Endothelial cell of umbilical vein (primary cell): ENCODE measurements around the gene TMEM266.

ENCODE experiments used
- EZH2 ChIP-seq: IDR thresholded peaks from 2 replicates; pipeline ENCODE4 v1.6.1; 2012; ENCODE audit warnings: borderline replicate concordance, low read depth, mild to moderate bottlenecking, moderate library complexity, low read length, inconsistent platforms; ENCODE audit not compliant: severe bottlenecking
- FOS ChIP-seq: IDR thresholded peaks from 2 replicates; pipeline ENCODE4 v1.6.1; 2011; ENCODE audit warnings: mild to moderate bottlenecking, low read length, moderate library complexity, borderline replicate concordance; ENCODE audit not compliant: insufficient read depth
- GATA2 ChIP-seq: IDR thresholded peaks from 2 replicates; pipeline ENCODE4 v1.7.0; 2011; ENCODE audit warnings: low read depth, mild to moderate bottlenecking, moderate library complexity, mixed read lengths, low read length; ENCODE audit not compliant: insufficient read length, insufficient read depth
- JUN ChIP-seq: IDR thresholded peaks from 2 replicates; pipeline ENCODE4 v1.6.1; 2011; ENCODE audit warnings: borderline replicate concordance, low read depth; ENCODE audit not compliant: insufficient read length, insufficient read depth
- MYC ChIP-seq: IDR thresholded peaks from one replicate; pipeline ENCODE4 v1.6.1; 2011; ENCODE audit warnings: mild to moderate bottlenecking, low read depth, low read length
- POLR2A ChIP-seq: IDR thresholded peaks from 2 replicates; pipeline ENCODE4 v1.6.1; 2012; ENCODE audit warnings: low read depth, mild to moderate bottlenecking, control low read depth, low read length
- POLR2AphosphoS5 ChIP-seq: IDR thresholded peaks from 2 replicates; pipeline ENCODE4 v1.6.1; 2012; ENCODE audit warnings: low read depth, mild to moderate bottlenecking, control low read depth, low read length, moderate library complexity; ENCODE audit not compliant: insufficient read depth
- TF ChIP-seq, protein P1 (sequence below), 2 donors: IDR thresholded peaks; 1 replicate in 1 of 2; 2 replicates in 1 of 2; pipeline ENCODE4 v1.5.1; 2011; ENCODE audit warnings: low read length in 2 of 2, mild to moderate bottlenecking in 2 of 2, moderate library complexity in 2 of 2, control low read depth in 1 of 2, inconsistent platforms in 1 of 2, low read depth in 1 of 2; ENCODE audit not compliant: insufficient read depth in 1 of 2; ENCODE audit errors: extremely low read depth in 1 of 2

DNA sequence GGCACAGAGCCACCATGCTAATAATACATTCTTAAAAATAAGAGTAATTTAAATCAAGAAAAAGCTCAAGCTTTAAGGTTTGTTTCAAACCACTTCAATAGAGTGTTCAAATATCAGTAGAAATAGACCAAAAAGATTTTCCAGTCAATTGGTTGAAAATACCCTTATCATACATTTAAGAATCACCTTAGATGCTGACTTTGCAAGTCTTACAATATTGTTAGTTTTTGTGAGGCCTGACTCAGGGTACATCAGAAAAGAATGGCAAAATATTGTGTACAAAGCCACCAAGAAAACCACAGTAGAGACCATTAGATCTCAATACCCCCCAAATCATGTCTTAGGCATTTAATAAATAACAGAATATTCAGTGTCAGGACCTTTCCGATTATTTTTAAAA is 27.7 kb upstream of the TMEM266 start:
- TF ChIP-seq EZH2 (no peak), POLR2A (no peak), JUN (no peak), POLR2AphosphoS5 (no peak), GATA2 (no peak), FOS (no peak), MYC (no peak)
- TF ChIP-seq, protein P1, sequence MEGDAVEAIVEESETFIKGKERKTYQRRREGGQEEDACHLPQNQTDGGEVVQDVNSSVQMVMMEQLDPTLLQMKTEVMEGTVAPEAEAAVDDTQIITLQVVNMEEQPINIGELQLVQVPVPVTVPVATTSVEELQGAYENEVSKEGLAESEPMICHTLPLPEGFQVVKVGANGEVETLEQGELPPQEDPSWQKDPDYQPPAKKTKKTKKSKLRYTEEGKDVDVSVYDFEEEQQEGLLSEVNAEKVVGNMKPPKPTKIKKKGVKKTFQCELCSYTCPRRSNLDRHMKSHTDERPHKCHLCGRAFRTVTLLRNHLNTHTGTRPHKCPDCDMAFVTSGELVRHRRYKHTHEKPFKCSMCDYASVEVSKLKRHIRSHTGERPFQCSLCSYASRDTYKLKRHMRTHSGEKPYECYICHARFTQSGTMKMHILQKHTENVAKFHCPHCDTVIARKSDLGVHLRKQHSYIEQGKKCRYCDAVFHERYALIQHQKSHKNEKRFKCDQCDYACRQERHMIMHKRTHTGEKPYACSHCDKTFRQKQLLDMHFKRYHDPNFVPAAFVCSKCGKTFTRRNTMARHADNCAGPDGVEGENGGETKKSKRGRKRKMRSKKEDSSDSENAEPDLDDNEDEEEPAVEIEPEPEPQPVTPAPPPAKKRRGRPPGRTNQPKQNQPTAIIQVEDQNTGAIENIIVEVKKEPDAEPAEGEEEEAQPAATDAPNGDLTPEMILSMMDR (IDR thresholded peaks at IDR 0.05; ENCODE audit: extremely low read depth in 1 of 2, insufficient read depth in 1 of 2, low read depth in 1 of 2, low read length in 2 of 2) = no peak
